Activated T-cell treated with anti-CD3 and anti-CD28 coated beads, Interleukin-2, amount 50 U/mL, for 1 hour (primary cell): ENCODE data around the gene PNMA8B.

Source experiments
- DNase-seq: peaks from one replicate; pipeline ENCODE4 v3.0.0-alpha.2; 2020

PNMA8B gene

GRCh38 chr19:46451352-46451751 lies 44.3 kb downstream of the PNMA8B start:
- DNase-seq, result no peak

- no peak for DNase-seq
Observed at GRCh38 chr19:46450737-46451136, 44.9 kb downstream of the PNMA8B start.

GRCh38 chr19:46449228-46449627 lies 46.4 kb downstream of the PNMA8B start:
- no peak for DNase-seq

- no peak for DNase-seq
Observed at GRCh38 chr19:46448601-46449000, 47.1 kb downstream of the PNMA8B start.

GRCh38 chr19:46447824-46448223 lies 47.8 kb downstream of the PNMA8B start:
- DNase-seq, result no peak

GRCh38 chr19:46447006-46447405 lies 48.7 kb downstream of the PNMA8B start:
- no peak for DNase-seq

GRCh38 chr19:46446021-46446420 lies 49.6 kb downstream of the PNMA8B start:
- DNase-seq, result no peak

- no peak for DNase-seq
Observed at GRCh38 chr19:46442808-46443450, 52.7 kb downstream of the PNMA8B start.

- no peak for DNase-seq
Observed at GRCh38 chr19:46441866-46442265, 53.8 kb downstream of the PNMA8B start.
